Measurements from ENCODE around the gene SRBD1. TPM values are rescaled to one million over a fixed set of nuclear protein-coding genes. Genes with fewer than 3 reads are reported as not detected.

Gene SRBD1
- total and polyA plus RNA-seq, 9 donors = 4.8 to 34.8 (median 15.9) TPM

DNA sequence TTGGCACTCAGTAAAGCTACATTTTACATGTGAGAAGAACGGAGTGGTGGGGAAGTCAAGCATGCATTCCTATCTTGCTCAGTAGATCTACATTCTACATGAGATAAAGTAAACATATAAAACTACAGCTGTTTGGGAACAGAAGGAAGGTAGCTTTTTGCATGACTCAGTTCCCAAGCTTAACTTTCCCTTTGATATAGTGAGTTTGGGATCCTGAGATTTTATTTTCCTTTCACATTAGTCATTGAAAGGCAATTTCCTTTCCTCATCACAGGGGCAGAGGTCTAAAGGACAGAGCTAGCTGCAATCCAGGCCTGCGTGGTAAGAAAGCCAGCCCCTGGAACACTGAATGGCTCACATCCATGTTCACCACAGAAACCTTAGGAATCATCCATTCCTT is 257.2 kb downstream of the SRBD1 start:
- intact Hi-C loops (cut with DNase I) = no loop called here
- Histone ChIP-seq H3K4me1 (ENCODE audit: insufficient read depth) (no peaks in the 10 kb centered on the region), H3K4me3 (no peak overlapping the region), H3K27ac (no peak overlapping the region), H3K27me3 (no peaks in the 10 kb centered on the region), H3K36me3 (no peaks in the 10 kb centered on the region), H3K9me3 (no peaks in the 10 kb centered on the region)
- TF ChIP-seq, protein P1, sequence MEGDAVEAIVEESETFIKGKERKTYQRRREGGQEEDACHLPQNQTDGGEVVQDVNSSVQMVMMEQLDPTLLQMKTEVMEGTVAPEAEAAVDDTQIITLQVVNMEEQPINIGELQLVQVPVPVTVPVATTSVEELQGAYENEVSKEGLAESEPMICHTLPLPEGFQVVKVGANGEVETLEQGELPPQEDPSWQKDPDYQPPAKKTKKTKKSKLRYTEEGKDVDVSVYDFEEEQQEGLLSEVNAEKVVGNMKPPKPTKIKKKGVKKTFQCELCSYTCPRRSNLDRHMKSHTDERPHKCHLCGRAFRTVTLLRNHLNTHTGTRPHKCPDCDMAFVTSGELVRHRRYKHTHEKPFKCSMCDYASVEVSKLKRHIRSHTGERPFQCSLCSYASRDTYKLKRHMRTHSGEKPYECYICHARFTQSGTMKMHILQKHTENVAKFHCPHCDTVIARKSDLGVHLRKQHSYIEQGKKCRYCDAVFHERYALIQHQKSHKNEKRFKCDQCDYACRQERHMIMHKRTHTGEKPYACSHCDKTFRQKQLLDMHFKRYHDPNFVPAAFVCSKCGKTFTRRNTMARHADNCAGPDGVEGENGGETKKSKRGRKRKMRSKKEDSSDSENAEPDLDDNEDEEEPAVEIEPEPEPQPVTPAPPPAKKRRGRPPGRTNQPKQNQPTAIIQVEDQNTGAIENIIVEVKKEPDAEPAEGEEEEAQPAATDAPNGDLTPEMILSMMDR (IDR thresholded peaks at IDR 0.05) = no peak
- TF ChIP-seq EP300 (IDR thresholded peaks at IDR 0.05) (no peak), POLR2A (IDR thresholded peaks at IDR 0.05) (no peak)
- no peak for DNase-seq
- 24 to 40% (median 36%) methylated on average over 2 of the region's 2 CpGs for WGBS, 3 donors

DNA sequence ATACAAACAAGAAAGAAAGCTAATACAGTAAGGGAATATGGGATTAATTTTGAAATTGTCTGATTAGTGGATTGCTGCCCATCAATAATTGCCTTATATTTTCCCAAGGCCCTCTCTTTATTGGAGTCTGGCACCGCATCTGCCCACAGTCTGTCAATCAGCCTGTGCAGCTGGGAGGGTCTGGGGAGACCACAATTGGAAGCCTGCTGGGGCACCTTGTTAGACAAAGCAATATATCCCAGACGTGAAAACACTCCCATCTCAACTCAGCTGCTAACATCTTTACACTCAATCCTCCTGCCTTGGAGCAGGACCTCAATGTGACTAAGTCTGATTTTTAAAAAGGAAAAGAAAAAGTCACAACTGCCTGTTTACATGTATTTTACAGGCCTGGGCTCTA is 258.6 kb downstream of the SRBD1 start:
- Histone ChIP-seq H3K27ac (no peak overlapping the region), H3K27me3 (no peaks in the 10 kb centered on the region), H3K36me3 (no peaks in the 10 kb centered on the region), H3K4me1 (ENCODE audit: insufficient read depth) (no peaks in the 10 kb centered on the region), H3K9me3 (no peaks in the 10 kb centered on the region), H3K4me3 (no peak overlapping the region)
- intact Hi-C loops (cut with DNase I) = no loop called here
- DNase-seq = no peak
- no peak for TF ChIP-seq POLR2A (IDR thresholded peaks at IDR 0.05)
- no peak for TF ChIP-seq EP300 (IDR thresholded peaks at IDR 0.05)
- TF ChIP-seq, protein P1 (IDR thresholded peaks at IDR 0.05) = no peak
- 46 to 71% (median 47%) methylated on average over 2 of the region's 2 CpGs for WGBS, 3 donors

DNA sequence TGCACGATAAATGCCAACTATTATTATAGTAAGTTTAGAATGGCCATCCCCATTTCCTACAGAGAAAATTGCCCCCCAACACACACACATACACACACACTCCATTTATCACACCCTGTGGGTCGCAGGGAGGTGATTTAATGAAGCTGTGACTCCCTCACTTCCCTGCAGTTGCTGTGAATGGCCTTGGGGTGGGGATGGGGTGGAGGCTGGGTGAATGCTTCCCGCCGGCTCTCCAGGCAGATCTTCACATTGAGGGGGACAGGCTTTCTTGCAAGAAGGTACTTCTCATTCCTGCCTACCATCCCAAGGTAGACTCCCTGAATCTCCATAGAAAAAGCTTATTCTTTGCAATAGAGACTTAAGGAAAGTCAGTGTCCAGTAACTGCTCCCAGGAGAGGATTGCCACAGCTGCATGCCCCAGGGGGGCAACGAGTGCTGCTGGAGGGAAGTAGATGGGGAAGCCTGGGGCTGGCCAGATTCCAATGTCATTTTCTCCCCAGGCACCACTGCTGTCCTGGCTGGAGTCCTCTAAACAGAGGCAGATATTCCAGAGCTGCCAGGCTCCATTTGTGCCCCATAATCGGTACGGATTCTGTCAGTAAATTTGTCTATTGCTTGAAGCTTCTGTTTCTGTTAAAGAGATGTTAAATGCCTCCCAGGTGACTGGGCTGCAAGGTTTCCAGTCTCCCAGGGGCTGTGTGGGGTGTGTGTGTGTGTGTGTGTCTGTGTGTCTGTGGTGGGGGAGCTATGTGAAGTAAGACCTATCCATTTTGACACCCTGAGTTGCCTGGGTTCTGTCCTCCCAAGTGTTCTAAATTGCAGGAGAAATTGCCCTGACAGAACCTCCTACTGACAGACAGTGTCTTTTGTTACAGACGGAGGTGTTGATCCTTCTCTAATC is 265.5 kb downstream of the SRBD1 start:
- Histone ChIP-seq H3K27ac (no peak overlapping the region), H3K4me3 (no peak overlapping the region), H3K27me3 (no peaks in the 10 kb centered on the region), H3K9me3 (no peaks in the 10 kb centered on the region), H3K4me1 (ENCODE audit: insufficient read depth) (no peaks in the 10 kb centered on the region), H3K36me3 (no peaks in the 10 kb centered on the region)
- no peak for TF ChIP-seq POLR2A (IDR thresholded peaks at IDR 0.05)
- TF ChIP-seq EP300 (IDR thresholded peaks at IDR 0.05) = no peak
- WGBS, 3 donors = 45 to 58% (median 48%) methylated on average over 8 of the region's 8 CpGs
- no peak for DNase-seq
- intact Hi-C loops (cut with DNase I) = no loop called here

DNA sequence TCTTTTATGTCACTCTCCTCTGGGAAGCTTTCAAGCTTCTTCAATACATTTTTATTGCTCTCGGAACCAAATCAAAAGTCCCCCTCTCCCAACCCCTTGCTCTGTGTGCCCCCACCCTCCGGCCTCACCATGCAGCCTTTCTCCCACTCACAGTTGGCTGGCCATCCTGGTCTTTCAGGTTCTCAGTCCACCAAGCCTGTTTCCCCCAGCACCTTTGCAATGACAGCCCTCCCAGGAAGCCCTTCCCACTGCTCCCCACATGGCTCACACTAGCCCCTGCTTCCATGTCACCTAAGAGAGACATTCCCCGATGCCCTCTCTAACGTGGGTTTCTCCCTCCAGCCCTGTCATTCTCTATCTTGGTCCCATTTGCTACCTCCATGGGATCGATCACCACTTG is 266.6 kb downstream of the SRBD1 start:
- intact Hi-C loops (cut with DNase I) = no loop called here
- Histone ChIP-seq H3K9me3 (no peaks in the 10 kb centered on the region), H3K27me3 (no peaks in the 10 kb centered on the region), H3K4me3 (no peak overlapping the region), H3K4me1 (ENCODE audit: insufficient read depth) (no peaks in the 10 kb centered on the region), H3K36me3 (no peaks in the 10 kb centered on the region), H3K27ac (no peak overlapping the region)
- no peak for DNase-seq
- TF ChIP-seq POLR2A (IDR thresholded peaks at IDR 0.05) (no peak), EP300 (IDR thresholded peaks at IDR 0.05) (no peak)
- TF ChIP-seq, protein P1 (IDR thresholded peaks at IDR 0.05) = no peak
- 75 to 87% (median 81%) methylated on average over 5 of the region's 5 CpGs for WGBS, 3 donors

DNA sequence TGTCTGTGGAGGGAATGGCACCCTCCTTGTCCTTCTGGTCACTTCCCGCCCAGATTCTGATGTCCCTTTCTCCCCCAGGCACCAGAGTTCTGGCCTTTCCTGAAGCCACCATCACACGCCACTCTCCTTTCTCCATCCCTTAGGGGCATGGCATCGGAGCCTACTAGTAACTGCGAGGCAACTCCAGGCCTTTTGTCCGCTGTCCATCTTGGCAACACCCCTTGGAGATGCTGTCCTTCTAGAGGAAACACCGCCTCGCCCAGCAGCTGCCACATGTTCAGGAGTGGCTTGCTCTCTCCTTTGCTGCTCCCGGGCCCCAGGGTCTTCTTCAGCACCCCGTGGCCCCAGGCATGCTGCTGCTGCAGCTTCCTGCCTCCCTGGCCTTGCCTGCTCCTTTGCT is 267.0 kb downstream of the SRBD1 start:
- TF ChIP-seq, protein P1 (IDR thresholded peaks at IDR 0.05) = no peak
- TF ChIP-seq EP300 (IDR thresholded peaks at IDR 0.05) (no peak), POLR2A (IDR thresholded peaks at IDR 0.05) (no peak)
- 81 to 84% (median 82%) methylated on average over 9 of the region's 9 CpGs for WGBS, 3 donors
- H3K9me3 ChIP-seq = no peaks in the 10 kb centered on the region
- no peaks in the 10 kb centered on the region for H3K4me1 ChIP-seq (ENCODE audit: insufficient read depth)
- H3K4me3 ChIP-seq = no peak overlapping the region
- no peak overlapping the region for H3K27ac ChIP-seq
- H3K27me3 ChIP-seq = no peaks in the 10 kb centered on the region
- DNase-seq = no peak
- intact Hi-C loops (cut with DNase I) = no loop called here
- no peaks in the 10 kb centered on the region for H3K36me3 ChIP-seq
